B cell (primary cell): ENCODE results near the gene SMIM30.

Experiments
- EZH2 ChIP-seq: IDR thresholded peaks from 2 replicates; pipeline ENCODE4 v1.6.1; 2012; ENCODE audit warnings: borderline replicate concordance, low read depth, mild to moderate bottlenecking, moderate library complexity, low read length; ENCODE audit not compliant: insufficient read depth, poor library complexity, severe bottlenecking
- TF ChIP-seq, protein P1 (sequence below): fragments of 200-600 bp; IDR thresholded peaks from one replicate; pipeline ENCODE4 v1.8.0; 2022; ENCODE audit warnings: antibody characterized with exemption, mild to moderate bottlenecking

- TF ChIP-seq EZH2: no peak
- TF ChIP-seq, protein P1, sequence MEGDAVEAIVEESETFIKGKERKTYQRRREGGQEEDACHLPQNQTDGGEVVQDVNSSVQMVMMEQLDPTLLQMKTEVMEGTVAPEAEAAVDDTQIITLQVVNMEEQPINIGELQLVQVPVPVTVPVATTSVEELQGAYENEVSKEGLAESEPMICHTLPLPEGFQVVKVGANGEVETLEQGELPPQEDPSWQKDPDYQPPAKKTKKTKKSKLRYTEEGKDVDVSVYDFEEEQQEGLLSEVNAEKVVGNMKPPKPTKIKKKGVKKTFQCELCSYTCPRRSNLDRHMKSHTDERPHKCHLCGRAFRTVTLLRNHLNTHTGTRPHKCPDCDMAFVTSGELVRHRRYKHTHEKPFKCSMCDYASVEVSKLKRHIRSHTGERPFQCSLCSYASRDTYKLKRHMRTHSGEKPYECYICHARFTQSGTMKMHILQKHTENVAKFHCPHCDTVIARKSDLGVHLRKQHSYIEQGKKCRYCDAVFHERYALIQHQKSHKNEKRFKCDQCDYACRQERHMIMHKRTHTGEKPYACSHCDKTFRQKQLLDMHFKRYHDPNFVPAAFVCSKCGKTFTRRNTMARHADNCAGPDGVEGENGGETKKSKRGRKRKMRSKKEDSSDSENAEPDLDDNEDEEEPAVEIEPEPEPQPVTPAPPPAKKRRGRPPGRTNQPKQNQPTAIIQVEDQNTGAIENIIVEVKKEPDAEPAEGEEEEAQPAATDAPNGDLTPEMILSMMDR: no peak
Measured at GRCh38 chr7:113122744-113123143, 4.4 kb upstream of the SMIM30 start.
